AML-193 (cell line): ENCODE results near the gene HGD.

Source experiments
- DNase-seq, 2 experiments: peaks; one replicate each; lab custom pipeline; 2025; lab: John Stamatoyannopoulos, UW

HGD gene

GRCh38 chr3:120587332-120587975 is 94.6 kb downstream of the HGD start:
- DNase-seq = no peak
